OCI-LY1 (cell line): ENCODE results near the gene GAMT.

Experiments used
- H2AFZ ChIP-seq: fragments of 200-600 bp; sonication (generic), shearing (Covaris generic); 2 replicates; pipeline ENCODE4 v1.6.0; 2014; ENCODE audit warnings: antibody characterized with exemption, mild to moderate bottlenecking, low read length
- H3F3A ChIP-seq: fragments of 200-600 bp; sonication (generic), shearing (Covaris generic); 2 replicates; pipeline ENCODE4 v1.6.0; 2014; ENCODE audit warnings: mild to moderate bottlenecking, antibody characterized with exemption, low read length, moderate library complexity; ENCODE audit not compliant: insufficient read depth
- H3K27ac ChIP-seq: fragments of 200-600 bp; sonication (generic); 2 replicates; pipeline ENCODE4 v1.5.1; 2014; ENCODE audit warnings: low read length, mixed run types, mild to moderate bottlenecking, low read depth; ENCODE audit not compliant: poor library complexity, severe bottlenecking
- H3K27me3 ChIP-seq: fragments of 200-600 bp; sonication (generic); 2 replicates; pipeline ENCODE4 v1.6.0; 2014; ENCODE audit warnings: antibody characterized with exemption, mild to moderate bottlenecking, low read length, moderate library complexity; ENCODE audit not compliant: insufficient read depth
- H3K36me3 ChIP-seq: fragments of 200-600 bp; sonication (generic); 2 replicates; pipeline ENCODE4 v1.6.1; 2014; ENCODE audit warnings: mild to moderate bottlenecking, antibody characterized with exemption, low read length, moderate library complexity, mixed read lengths; ENCODE audit not compliant: insufficient read depth
- H3K4me1 ChIP-seq: fragments of 200-600 bp; sonication (generic); 2 replicates; pipeline ENCODE4 v1.5.1; 2014; ENCODE audit warnings: mild to moderate bottlenecking, low read length, moderate library complexity; ENCODE audit not compliant: insufficient read depth, severe bottlenecking
- H3K4me2 ChIP-seq: fragments of 200-600 bp; sonication (generic), shearing (Covaris generic); 2 replicates; pipeline ENCODE4 v1.6.1; 2014; ENCODE audit warnings: low read length
- H3K4me3 ChIP-seq: fragments of 200-600 bp; sonication (generic); 2 replicates; pipeline ENCODE4 v1.5.1; 2014; ENCODE audit warnings: low read length, low read depth, mild to moderate bottlenecking, mixed read lengths; ENCODE audit not compliant: poor library complexity, severe bottlenecking
- H3K79me2 ChIP-seq: fragments of 200-600 bp; shearing (Covaris generic); 2 replicates; pipeline ENCODE4 v1.6.1; 2016; ENCODE audit warnings: mixed run types, low read length, mixed read lengths; ENCODE audit not compliant: insufficient read depth
- H3K9ac ChIP-seq: fragments of 200-600 bp; sonication (generic), shearing (Covaris generic); 2 replicates; pipeline ENCODE4 v1.6.1; 2014; ENCODE audit warnings: mild to moderate bottlenecking, low read length, mixed read lengths
- H3K9me2 ChIP-seq: fragments of 200-600 bp; sonication (generic), shearing (Covaris generic); 2 replicates; pipeline ENCODE4 v1.6.1; 2014; ENCODE audit warnings: low read depth, mild to moderate bottlenecking, low read length, mixed read lengths
- H3K9me3 ChIP-seq: fragments of 200-600 bp; shearing (Covaris generic); 2 replicates; pipeline ENCODE4 v1.6.1; 2014; ENCODE audit warnings: low read length, mixed read lengths
- H4K20me1 ChIP-seq: fragments of 200-600 bp; sonication (generic), shearing (Covaris generic); 2 replicates; pipeline ENCODE4 v1.6.0; 2016; ENCODE audit warnings: mild to moderate bottlenecking, low read length; ENCODE audit not compliant: insufficient read depth
- EZH2 ChIP-seq: fragments of 200-600 bp; sonication (generic), shearing (Covaris generic); IDR thresholded peaks from 2 replicates; pipeline ENCODE4 v1.8.0; 2017; ENCODE audit warnings: borderline replicate concordance, mixed run types, mild to moderate bottlenecking, antibody characterized with exemption, low read length, moderate library complexity, mixed read lengths
- TF ChIP-seq, protein P1 (sequence below): fragments of 200-600 bp; sonication (generic), shearing (Covaris generic); IDR thresholded peaks from 2 replicates; pipeline ENCODE4 v1.5.1; 2017; ENCODE audit warnings: mild to moderate bottlenecking, antibody characterized with exemption, low read length, moderate library complexity, mixed read lengths

The GAMT gene

GRCh38 chr19:1424192-1424955 lies 23.0 kb upstream of the GAMT start:
- H3F3A ChIP-seq: no peaks in the 10 kb centered on the region
- H3K36me3 ChIP-seq: peaks cover 97% of the 10 kb centered on the region
- H3K4me2 ChIP-seq: no peak overlapping the region
- no peak overlapping the region for H3K27ac ChIP-seq
- no peak for TF ChIP-seq EZH2
- TF ChIP-seq, protein P1, sequence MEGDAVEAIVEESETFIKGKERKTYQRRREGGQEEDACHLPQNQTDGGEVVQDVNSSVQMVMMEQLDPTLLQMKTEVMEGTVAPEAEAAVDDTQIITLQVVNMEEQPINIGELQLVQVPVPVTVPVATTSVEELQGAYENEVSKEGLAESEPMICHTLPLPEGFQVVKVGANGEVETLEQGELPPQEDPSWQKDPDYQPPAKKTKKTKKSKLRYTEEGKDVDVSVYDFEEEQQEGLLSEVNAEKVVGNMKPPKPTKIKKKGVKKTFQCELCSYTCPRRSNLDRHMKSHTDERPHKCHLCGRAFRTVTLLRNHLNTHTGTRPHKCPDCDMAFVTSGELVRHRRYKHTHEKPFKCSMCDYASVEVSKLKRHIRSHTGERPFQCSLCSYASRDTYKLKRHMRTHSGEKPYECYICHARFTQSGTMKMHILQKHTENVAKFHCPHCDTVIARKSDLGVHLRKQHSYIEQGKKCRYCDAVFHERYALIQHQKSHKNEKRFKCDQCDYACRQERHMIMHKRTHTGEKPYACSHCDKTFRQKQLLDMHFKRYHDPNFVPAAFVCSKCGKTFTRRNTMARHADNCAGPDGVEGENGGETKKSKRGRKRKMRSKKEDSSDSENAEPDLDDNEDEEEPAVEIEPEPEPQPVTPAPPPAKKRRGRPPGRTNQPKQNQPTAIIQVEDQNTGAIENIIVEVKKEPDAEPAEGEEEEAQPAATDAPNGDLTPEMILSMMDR: no peak
- H2AFZ ChIP-seq: no peak overlapping the region
- no peaks in the 10 kb centered on the region for H3K79me2 ChIP-seq
- H3K4me3 ChIP-seq: no peak overlapping the region
- H3K4me1 ChIP-seq: no peaks in the 10 kb centered on the region
- no peaks in the 10 kb centered on the region for H3K27me3 ChIP-seq
- no peaks in the 10 kb centered on the region for H3K9me2 ChIP-seq
- no peak overlapping the region for H3K9ac ChIP-seq
- no peaks in the 10 kb centered on the region for H4K20me1 ChIP-seq
- no peaks in the 10 kb centered on the region for H3K9me3 ChIP-seq

DNA sequence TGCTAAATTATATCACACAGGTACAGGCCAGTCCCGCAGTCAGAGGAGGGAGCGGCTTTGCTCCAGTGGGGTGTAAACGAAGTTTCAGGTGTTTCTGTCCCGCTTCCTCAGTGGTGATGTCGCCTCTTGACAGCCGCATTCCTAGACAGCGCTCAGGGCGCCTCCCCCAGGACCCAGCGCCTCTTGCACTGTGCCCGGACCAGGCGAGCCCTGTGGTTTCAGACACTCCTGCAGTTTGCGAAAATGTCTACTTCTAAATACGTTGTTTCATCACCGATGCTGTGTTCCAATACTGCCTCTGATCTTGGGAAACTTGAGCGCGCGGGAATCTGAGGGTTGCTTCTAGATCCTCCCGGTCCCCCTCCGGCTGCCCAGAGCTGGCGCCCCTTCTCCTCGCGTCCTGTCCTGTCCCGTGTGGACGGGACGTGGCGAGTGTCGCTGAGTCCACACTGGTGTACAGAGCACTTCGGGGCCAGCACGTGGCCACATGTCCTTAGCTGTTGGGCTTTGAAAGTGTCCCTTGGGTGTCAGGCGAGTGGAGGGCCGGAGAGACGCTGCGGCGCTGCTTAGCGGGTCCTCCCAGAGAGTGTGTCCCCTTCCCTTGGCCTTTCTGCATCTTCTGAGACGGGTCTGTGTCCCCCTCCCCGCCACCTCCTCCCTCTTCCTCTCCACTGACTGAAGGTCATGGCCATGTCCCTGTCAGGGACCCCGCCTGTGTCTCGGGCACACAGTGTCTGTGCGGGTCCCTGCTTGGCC lies 22.3 kb upstream of the GAMT start:
- H3K9ac ChIP-seq: no peak overlapping the region
- H4K20me1 ChIP-seq: no peaks in the 10 kb centered on the region
- H3K4me2 ChIP-seq: no peak overlapping the region
- no peak overlapping the region for H3K4me3 ChIP-seq
- H3K9me2 ChIP-seq: no peaks in the 10 kb centered on the region
- no peak overlapping the region for H3K27ac ChIP-seq
- H3K9me3 ChIP-seq: no peaks in the 10 kb centered on the region
- H3K4me1 ChIP-seq: no peaks in the 10 kb centered on the region
- H2AFZ ChIP-seq: no peak overlapping the region
- H3F3A ChIP-seq: no peaks in the 10 kb centered on the region
- TF ChIP-seq EZH2: no peak
- TF ChIP-seq, protein P1: no peak
- no peaks in the 10 kb centered on the region for H3K27me3 ChIP-seq
- peaks cover 97% of the 10 kb centered on the region for H3K36me3 ChIP-seq
- H3K79me2 ChIP-seq: peaks cover 5% of the 10 kb centered on the region

GRCh38 chr19:1422943-1423342 lies 21.6 kb upstream of the GAMT start:
- Histone ChIP-seq H3K27me3 (no peaks in the 10 kb centered on the region), H3K4me1 (no peaks in the 10 kb centered on the region), H3F3A (no peaks in the 10 kb centered on the region), H3K9ac (no peak overlapping the region), H3K79me2 (peaks cover 11% of the 10 kb centered on the region), H3K36me3 (peaks cover 97% of the 10 kb centered on the region), H3K9me2 (no peaks in the 10 kb centered on the region), H3K9me3 (no peaks in the 10 kb centered on the region), H4K20me1 (no peaks in the 10 kb centered on the region), H3K4me2 (no peak overlapping the region), H3K27ac (no peak overlapping the region), H3K4me3 (no peak overlapping the region), H2AFZ (no peak overlapping the region)
- TF ChIP-seq, protein P1: peak; percentile 28; the same call in 1 of the 2 replicates
- TF ChIP-seq EZH2: no peak
